GM18517 (cell line): ENCODE data around the gene TACC3.

ENCODE experiments used
- ATAC-seq: cut with Tn5 transposase; IDR thresholded peaks from one replicate; pipeline ENCODE4 v1.9.1; 2021; ENCODE audit warnings: mild to moderate bottlenecking, moderate library complexity; ENCODE audit not compliant: unreplicated experiment

TACC3 gene

GRCh38 chr4:1788254-1788973 lies 67.1 kb downstream of the TACC3 start:
- ATAC-seq, result no peak

GRCh38 chr4:1789552-1789951 lies 68.2 kb downstream of the TACC3 start:
- ATAC-seq, result no peak

GRCh38 chr4:1790005-1790404 lies 68.7 kb downstream of the TACC3 start:
- ATAC-seq, result no peak

- no peak for ATAC-seq
Observed at GRCh38 chr4:1792158-1792831, 71.0 kb downstream of the TACC3 start.

GRCh38 chr4:1792832-1793495 lies 71.6 kb downstream of the TACC3 start, which contains the start of gene FGFR3:
FGFR3 (plus strand) TSS chr4:1793293; CDS start chr4:1793935, 642 bp downstream.
- no peak for ATAC-seq

GRCh38 chr4:1793496-1793840 lies 72.1 kb downstream of the TACC3 start:
- no peak for ATAC-seq

GRCh38 chr4:1793940-1794808 lies 72.9 kb downstream of the TACC3 start:
- no peak for ATAC-seq
